ENCODE measurements around the gene NUP214.
"Not testable (repeated sequence)": the region's sequence is repeated elsewhere in the genome, so short reads cannot be mapped to it uniquely, and the experiment has no call there.

Gene NUP214

DNA sequence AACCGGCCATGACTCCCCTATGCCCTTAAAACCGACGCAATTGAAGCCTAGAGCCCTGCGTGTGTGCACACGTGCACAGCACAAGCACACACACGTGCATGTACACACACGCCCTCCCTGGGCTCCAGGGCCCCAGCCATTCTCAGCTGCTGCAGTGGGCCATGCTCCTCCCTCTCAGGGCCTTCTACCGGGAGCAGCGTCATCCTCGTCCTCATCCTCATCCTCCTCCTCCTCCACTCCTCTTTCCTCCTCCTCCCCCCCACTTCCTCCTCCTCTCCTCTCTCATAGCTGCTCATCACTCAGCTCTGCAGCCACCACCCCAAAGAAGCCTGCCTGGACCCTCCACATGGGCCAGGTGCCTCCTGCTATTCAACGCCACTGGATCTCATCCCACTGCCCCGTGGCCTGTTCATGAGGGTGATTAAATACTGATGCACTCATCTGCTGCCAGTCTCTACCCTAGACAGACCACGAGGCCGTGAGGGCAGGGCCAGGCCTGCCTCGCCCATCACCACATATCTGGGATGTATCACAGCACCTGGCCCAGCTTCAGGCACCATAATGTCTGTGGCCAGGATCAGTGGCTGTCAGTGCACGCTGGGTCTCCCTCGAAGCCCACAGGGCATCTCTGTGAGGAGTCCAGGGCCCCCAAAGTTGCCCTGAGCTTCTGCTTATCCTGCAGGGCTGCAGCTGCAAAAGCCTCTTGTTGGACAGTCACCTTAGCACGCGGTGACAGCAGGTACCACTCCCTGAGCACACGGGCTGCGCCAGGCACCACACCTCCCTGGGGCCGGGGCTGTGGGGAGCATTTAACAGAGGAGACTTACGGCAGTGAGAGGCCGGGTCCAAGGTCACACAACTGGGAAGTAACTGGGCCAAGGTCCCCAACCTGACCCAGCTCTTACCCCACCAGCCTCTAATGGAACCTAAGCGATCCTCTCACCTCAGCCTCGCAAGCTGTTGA, 141.2 kb downstream of the NUP214 start:
- no peak for DNase-seq

DNA sequence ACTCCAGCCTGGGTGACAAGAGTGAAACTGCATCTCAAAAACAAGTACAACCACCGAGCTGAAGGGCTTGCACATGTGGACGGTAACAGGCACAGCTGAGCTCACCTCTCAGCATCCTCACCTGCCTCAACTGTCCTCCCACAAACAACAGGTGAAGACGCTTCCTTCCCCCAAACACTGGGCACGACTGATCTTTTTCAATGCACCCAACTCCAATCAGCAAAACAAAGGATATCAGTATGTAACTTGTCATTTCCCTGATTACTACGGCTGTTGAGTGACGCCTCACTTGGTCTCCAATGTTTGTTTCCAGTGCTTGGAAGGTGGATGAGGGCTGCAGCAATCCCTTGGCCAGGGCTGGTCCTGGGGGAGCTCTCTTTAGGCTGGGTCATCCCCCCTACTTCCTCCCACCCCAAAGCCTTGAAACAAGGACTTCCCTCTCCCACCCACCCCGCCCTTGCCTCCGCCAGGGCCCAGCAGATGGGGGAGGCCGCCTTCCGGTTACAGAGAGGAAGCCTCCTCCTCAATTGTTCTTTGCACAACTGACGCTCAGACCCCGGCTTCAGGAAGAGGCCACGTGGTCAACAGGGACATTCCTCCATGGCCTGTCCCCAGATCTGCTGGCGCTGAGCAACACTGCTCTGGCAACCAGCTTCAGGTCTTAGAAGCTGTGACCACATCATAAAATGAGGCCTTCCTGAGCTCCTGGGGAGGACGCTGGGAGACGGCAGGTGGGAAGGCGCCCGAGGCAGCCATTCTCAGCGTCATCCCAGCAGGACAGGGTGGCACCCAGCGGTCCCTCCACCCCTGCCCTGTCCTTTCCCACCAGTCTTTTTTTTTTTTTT, 145.0 kb downstream of the NUP214 start:
- no peak for DNase-seq

DNA sequence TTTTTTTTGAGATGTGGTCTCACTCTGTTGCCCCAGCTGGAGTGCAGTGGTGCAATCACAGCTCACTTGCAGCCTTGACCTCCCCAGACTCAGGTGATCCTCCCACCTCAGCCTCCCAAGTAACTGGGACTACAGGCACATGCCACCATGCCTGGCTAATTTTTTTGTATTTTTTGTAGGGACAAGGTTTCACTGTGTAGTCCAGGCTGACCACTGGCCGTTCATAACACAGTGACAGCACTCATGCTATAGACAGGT, 145.6 kb downstream of the NUP214 start:
- not testable (repeated sequence) for DNase-seq

DNA sequence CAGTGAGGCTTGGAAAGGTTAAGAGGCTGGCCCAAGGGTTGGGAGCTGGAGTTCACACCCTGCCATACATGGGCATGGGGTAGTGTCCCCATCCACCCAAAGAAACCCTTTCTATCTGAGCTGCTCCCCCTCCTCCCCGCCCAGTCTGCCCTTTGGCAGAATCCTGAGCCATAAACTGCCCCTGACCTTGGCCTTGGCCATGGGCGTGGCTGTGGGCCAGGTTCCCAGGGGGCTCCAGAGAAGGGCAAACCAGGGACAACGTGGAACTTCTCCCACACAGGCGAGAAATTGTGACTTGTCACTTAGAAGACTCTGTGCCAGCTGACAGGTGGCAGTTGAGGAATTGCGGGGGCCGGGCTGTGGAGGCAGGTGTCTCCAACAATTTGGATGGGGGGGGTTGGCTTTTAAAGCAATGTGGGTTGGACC, 146.1 kb downstream of the NUP214 start:
- DNase-seq, result no peak

DNA sequence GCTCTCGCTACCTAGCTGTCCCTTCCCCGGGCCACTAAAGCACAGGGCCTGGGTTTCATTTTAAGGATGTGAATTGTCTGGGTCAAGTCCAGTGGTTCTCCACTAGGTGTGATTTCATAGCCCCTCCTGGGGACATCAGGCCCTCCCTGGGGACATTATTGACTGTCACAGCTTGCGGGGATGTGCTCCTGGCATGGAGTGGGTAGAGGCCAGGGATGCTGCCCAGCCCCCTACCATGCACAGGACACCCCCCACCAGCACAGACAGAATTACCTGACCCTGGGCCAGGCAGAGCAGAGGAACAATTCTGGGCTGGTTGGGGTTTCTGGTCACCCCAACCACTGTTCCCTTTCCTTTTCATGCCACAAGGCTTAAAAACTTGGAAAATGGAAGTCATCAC, 146.8 kb downstream of the NUP214 start:
- no peak for DNase-seq

DNA sequence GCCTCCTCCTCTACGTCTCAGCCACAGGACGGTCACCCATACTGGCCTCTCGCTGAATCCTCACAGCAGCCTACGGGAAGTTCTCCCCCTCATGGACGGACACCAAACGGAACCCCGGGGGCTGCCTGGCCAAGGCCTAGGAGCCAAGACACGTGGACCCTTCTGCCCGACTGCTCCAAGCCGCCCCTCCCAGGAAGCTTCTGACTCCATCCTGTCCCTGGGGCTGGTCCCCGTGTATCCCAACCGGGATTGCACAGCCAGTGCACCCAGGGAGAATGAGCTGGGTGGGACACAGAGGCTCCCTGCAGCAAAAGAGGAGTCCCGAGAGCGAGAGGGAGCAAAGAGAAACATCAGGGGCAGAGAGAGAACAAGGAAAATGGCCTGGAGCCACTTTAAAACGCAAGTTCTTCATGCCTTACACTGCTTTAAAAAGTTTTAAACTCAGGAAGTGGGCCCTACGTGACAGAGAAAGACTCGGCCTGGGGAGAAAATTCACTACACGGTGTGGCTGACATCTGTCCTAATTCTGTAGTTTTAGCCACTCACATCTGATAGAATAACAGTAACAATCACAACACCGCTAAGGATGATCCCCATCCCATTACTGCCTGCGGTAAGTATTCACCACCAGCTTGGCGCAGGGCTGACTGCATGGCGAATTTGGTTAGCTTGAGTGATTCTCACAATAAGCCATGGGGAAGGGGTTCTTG, 147.9 kb downstream of the NUP214 start:
- no peak for DNase-seq

DNA sequence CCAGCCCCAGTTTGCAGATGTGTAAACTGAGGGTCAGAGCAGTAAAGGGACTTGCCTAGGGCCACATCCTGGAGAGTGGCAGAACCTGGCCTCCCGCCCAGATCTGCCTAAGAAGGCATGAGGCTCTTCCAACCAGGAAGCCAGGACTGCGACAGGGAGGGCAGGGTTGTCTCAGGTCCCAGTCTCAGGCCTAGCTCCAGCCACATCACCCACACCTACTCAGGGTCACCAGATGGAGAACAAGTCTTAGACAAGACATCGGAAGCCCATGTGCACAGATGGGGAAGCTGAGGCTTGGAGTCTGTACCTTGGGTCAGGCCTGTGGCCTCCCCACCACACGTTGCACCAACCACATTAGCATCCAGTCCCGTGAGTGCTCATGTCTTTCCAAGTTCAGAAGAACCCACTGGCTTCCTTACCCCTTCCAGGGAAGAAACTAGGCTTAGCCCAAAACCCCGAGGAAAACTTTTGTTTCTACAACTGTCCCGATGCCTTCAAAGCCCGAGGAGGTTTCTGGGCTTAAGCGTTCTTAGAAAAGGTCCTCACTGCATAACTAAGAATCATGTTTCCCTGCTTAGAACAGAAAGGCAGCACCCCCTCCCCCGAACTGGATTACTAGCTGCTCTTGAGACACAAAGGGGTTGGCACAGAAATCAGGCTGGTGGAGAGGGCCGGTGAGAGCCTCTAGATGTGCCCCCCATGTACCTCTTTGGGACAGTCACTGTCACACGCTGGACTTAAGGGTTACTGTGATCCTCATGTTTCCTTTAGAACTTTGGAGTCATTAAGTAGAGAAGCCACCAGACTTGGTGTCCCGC, 148.7 kb downstream of the NUP214 start:
- no peak for DNase-seq

DNA sequence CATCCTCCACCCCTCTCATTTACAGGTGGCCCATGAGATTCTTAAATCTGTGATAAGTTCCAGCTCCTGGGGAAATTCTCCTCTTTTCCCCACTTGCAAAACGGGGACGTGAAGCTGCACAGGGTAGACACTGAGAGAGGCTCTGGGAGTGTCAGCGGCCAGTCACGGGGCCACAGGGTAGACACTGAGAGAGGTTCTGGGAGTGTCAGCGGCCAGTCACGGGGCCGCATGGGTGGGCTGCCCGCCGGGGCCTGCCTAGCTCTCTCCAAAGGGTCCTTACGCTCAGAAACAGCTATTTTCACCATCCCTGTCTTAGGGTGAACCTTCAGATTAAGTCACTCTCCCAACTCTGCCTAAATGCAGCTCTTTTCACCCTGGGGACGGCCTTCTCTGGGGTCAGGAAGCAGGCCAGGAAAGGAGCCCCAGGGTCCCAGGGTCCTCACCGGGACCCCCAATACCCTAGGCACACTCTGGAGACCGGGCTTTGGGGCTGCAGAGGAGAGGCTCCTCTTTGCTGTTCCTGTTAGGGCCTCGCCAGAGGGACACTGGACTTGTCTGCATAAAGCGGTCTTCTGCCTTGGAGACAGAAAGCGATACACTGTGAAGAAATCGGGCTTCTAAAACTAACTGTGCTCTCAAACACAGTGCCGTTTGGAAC, 149.4 kb downstream of the NUP214 start:
- no peak for DNase-seq

DNA sequence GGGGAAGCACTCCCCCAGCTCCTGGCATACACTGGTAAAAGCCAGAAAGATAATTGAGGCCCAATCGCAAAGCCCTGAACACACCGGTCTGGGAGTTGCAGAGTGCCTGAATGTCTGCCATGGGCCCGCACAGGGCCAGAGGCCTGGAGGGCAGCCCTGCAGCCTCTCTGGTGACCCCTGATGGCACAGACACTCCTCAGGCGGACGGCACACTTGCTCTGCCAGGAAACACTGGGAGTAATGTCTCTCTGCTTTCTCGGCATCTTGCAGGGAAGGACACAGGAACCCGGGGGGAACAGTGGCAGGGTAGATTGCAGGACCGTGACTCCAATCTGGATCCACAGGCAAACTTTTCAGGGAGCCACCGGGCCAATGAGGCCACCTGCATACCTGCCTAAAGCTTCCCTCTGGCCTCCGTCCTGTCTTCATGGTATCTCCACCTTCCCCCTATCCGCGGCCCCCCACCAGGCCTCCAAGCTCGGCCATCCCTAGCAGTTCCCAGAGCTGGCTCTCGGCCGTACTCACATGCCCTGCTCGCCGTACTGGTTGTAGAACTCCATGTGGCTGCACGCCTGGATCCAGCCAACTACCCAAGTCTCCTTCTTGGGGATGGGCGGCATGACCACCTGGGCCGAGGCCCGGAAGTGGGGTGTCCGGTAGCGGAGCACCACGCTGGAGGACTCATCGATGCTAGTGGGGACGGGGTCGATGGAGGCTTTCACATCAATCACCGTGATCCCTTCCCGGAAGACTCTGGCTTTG, 150.1 kb downstream of the NUP214 start:
- no peak for DNase-seq

DNA sequence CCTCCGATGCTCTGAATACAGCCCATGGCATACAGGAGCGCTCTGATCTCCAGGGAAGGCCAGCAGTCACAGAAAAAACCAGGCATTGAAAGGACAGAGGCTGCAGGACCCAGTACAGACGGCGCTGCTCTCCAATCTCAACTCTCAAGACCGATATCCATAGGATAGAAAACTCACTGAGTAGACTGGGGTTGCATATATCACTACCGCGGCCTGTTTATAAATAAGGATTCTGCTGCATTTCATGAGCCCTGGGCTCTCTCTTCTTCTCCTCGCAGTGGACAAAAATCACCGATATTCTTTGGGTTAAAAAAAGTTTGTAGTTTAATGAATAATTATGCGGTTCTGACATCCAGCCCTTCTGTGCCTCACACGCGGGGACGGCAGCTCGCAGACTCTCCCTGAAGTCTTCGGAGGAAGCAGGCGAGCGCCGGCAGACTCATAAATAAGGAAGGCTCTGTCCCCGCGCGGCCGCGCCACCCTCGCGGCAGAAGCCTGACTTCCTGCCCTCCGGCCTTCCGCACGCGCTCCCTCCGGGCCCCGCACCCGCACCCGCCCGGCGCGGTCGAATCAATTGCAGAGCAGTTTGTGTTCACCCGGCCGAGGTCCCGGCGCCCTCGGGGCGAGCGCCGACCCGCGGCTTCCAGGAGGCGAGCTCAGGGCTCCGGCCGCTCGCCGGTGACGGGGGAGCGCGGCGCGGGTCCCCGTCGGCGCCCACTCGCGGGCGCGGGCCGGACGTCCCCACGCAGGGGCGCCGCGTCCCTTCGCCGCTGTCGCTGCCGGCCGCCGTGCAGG, 150.9 kb downstream of the NUP214 start, which contains the start of gene FAM78A:
Gene FAM78A (minus strand): TSS at position 417 of the 795 bp plus-strand sequence. CDS start 331 bp downstream, at position 86.
- DNase-seq, result no peak

DNA sequence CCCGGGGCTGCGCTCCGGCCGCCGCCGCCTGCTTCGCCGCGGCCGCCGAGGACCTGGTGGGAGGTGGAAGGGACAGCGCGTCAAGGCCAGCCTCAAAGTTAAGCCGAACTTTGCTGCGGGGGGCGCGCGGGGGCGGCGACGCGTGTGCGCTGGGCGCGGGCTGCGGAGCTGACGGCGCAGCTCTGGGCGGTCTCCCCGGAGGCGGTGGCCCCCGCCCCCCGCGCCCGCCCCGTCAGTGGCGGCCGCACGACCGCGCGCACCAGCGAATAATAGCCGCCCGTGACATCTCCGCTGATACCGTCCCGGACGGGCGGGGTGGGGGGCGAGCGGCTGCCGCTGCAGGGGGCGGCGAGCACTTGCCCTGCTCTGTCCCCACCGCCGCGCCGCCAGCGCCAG, 151.5 kb downstream of the NUP214 start:
- DNase-seq, result no peak

DNA sequence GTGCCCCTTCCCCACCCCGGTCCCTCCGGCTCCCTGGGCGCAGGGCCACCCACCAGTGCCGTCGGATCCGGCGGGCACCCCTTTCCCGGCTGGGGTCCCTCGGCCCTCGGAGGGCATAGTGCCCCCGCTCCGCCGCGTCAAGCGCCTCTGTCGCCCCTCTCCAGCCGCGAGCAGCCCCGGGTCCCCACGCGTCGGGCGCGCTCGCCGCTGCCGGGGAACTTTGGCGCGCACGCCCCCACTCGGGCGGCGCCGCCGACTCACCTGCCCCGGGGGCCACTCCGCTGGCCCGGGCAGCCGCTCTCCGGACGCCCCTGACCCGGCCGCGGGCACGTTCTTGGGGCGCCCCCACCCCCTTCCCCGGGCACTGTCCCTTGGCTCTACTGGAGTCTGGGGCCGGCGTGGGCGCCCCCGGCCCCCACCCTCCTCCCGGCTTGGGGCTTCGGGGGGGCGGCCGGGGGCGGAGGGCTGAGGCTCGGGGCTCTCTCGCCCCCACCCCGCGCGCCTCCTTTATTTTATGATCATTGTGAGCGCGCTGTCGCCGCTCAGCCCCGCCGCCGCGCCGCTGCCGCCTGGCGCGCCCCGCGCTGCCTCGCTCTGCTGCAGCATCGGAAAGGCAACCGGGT, 152.0 kb downstream of the NUP214 start:
- no peak for DNase-seq

DNA sequence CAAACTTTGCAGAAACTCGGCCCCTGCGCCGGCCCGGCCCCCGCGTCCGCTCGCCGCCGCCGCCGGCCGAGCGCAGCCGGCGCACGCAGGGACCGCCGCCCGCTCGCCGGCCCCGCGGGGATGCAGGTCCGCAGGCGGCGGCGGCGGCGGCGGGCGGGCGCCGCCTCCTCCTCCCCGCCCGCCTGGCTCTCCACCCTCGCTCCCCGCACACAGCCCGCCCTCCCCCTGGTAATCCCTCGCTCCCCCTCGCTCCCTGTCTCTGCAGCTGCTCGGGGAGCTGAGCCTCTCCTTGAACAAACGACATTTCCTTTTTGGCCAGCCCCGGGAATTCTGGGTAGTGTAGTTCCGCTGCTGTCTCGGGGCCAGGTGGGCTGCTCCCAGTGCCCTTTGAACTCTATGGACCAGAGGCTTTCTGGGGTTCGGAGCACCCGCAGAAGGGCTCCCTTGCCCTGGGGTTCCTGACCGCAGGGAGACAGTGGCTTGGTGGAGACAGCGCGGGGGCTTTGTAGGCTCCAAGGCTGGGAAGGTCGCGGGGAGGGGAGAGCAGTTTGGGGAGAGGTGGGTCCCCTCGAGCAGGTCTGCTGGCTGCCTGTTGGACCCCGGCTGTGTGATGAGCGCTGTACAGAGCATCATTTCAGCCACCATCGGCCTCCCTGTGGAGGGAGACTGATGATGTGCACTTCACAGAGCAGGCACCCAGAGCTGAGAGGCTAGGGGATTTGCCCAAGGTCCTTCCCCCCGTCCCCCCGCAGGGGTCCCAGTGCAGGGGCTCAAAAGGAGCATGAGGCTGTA, 152.7 kb downstream of the NUP214 start:
- peak; percentile 46 for DNase-seq

DNA sequence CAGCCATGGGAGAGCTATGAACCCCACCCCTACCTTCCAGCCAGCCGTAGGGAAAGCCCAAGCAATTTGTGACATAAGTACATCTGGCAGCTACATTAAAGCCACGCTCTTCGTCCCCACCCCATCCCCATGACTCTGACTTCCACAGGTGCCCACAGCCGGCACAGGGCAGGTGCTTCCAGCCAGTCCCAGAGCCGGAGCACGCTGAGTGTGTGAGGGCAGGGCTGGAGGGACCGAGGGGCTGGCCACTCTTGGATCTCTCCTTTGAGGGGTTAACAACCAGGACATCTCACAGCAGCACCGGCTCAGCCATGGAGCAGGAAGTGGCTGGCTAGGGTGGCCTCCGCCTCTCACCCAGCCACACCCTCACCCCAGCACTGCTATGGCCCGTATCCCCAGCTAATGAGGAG, 153.3 kb downstream of the NUP214 start:
- DNase-seq, result no peak

DNA sequence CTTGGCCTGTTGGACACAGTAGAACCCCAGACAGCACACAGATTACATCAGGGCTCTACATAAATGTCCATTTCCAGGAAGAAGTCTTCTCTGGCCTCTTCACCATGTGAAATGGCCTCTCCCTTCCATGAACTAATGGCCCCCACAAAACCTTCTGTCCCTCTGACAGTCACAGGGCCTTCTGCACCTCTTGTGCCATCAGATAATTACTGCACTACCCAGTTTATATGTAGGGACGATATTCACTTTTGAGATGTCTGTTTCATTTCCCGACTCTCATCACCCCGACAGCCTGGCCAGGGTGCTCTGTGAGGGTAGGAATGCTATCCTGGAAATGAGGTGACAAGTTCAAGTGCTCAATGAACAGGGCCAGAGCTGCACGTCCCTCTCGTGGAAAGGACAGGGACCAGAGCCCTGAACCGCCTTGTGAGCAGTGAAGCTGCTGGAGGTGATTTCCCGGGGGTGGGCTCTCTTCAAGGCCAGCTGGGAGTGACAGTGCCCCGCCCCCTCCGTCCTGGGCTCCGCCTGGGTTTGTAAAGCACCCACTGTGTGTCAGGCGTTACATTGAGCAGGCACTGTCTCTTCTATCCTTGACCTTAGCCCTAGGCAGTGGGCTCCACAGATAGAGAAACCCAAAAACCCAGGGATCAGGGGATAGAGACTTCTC, 153.9 kb downstream of the NUP214 start:
- DNase-seq, result no peak

DNA sequence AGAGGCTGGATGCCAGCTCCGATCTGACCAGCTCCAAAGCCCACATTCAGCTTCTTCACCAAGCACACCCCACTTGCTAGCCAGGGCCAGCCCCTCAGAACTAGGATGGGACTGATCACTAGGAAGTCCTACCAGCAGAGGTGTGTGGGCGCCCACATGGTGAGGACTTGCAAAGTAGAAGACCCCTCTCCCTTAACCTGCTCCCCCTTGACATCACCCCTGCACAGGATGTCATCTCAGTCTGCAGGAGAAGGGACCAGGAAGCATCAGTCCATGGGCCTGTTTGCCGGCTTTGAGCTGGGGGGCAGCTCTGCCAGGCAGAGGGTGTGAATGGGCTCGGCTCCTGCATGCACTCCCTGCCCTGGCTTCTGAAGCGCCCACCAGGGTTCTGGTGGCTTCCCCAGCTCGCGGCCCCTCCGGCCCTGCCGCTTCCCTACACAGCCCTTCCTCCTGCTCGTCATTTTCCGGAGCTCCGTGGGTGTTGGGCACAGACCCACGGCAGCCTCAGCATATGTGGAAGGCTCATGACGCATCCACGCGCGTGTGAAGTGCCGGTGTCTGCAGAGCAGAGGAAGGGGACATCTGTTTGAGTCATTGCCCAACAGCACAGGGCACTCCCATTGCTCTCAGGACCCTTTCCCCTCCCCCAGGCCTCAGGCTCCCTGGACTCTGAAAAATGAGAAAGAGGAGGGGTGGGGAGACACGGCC, 154.6 kb downstream of the NUP214 start:
- no peak for DNase-seq

DNA sequence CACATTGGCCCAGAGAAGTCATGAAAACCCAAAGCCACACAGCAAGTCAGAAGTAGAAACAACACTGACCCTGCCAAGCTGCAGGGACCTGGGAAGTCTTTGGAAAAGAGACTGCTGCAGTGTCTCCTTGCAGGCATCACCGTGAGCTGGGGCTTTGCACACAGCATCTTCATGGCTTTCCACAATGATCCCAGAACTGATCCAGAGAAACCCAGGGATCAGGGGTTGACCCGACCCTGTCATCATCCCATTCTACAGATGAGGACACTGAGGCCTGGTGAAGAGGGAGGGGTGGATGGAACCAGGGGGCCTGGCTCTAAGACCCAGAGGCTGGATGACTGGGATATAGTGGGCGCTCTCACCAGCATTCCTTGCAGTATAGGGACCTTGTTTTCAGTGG, 155.3 kb downstream of the NUP214 start:
- no peak for DNase-seq
